IMR-90 (cell line): ENCODE results near the gene RHOBTB3. TPM values are rescaled to one million over a fixed set of nuclear protein-coding genes. Genes with fewer than 3 reads are reported as not detected.
A peak's percentile ranks its signal among the peaks of the same experiment; 100 is the strongest.

Experiments used
- ATAC-seq: fragments of 200-7000 bp; cut with Tn5 transposase; 2 replicates; pipeline ENCODE4 v1.9.1; 2020; ENCODE audit warnings: low read depth, mild to moderate bottlenecking, moderate library complexity
- BruUV-seq: library from RNA; stranded (reverse); fragments of 400-500 nt; replicated peaks from 2 replicates; lab custom pipeline; 2021; lab: Mats Ljungman, UMichigan
- CTCF ChIA-PET: fragments of 300-600 bp; formaldehyde crosslinking; extraction: SDS; loops from one replicate; lab custom pipeline; 2021; ENCODE audit warnings: antibody characterized with exemption; lab: Yijun Ruan, JAX
- POLR2A ChIA-PET: fragments of 300-600 bp; sonication (Branson Sonifier 250); formaldehyde crosslinking; loops from one replicate; lab custom pipeline; 2022; ENCODE audit warnings: antibody characterized with exemption; ENCODE audit not compliant: unreplicated experiment; lab: Charles Lee
- DNase-seq: peaks from one replicate; pipeline ENCODE4 v3.0.0; 2013
- H2AFZ ChIP-seq: replicated peaks from 2 replicates; pipeline ENCODE3; 2013; ENCODE audit warnings: low read length, mild to moderate bottlenecking; ENCODE audit not compliant: poor library complexity
- H2AK5ac ChIP-seq: 2 replicates; pipeline ENCODE4 v1.6.1; 2013; ENCODE audit warnings: low read depth, low read length, inconsistent platforms
- H2AK9ac ChIP-seq: replicated peaks from 2 replicates; pipeline ENCODE3; 2013; ENCODE audit warnings: mild to moderate bottlenecking, low read depth, low read length, moderate library complexity; ENCODE audit not compliant: poor library complexity
- H2BK120ac ChIP-seq: 2 replicates; pipeline ENCODE4 v1.6.1; 2013; ENCODE audit warnings: low read depth, low read length, inconsistent platforms
- H2BK15ac ChIP-seq: 3 replicates; pipeline ENCODE4 v1.6.1; 2013; ENCODE audit warnings: low read depth, low read length, inconsistent platforms
- H2BK20ac ChIP-seq: 2 replicates; pipeline ENCODE4 v1.6.1; 2013; ENCODE audit warnings: low read depth, mild to moderate bottlenecking, inconsistent platforms, low read length, moderate library complexity
- H2BK5ac ChIP-seq: 2 replicates; pipeline ENCODE4 v1.6.1; 2013; ENCODE audit warnings: mild to moderate bottlenecking, low read depth, low read length, inconsistent platforms; ENCODE audit not compliant: poor library complexity, severe bottlenecking
- H3K14ac ChIP-seq: replicated peaks from 2 replicates; pipeline ENCODE4 v1.6.1; 2013; ENCODE audit warnings: low read depth, low read length, inconsistent platforms
- H3K18ac ChIP-seq: 2 replicates; pipeline ENCODE4 v1.6.1; 2013; ENCODE audit warnings: low read depth, low read length, control low read depth
- H3K23ac ChIP-seq: 2 replicates; pipeline ENCODE4 v1.6.1; 2013; ENCODE audit warnings: low read depth, low read length, inconsistent platforms
- H3K27ac ChIP-seq: 2 replicates; pipeline ENCODE4 v1.5.1; 2013; ENCODE audit warnings: mild to moderate bottlenecking, control low read depth, low read length; ENCODE audit not compliant: insufficient read depth
- H3K27me3 ChIP-seq: 2 replicates; pipeline ENCODE4 v1.6.1; 2013; ENCODE audit warnings: low read length; ENCODE audit not compliant: control insufficient read depth, insufficient read depth
- H3K36me3 ChIP-seq: 2 replicates; pipeline ENCODE4 v1.6.1; 2013; ENCODE audit warnings: low read length, mixed read lengths; ENCODE audit not compliant: control insufficient read depth, insufficient read depth
- H3K4ac ChIP-seq: 2 replicates; pipeline ENCODE4 v1.6.1; 2013; ENCODE audit warnings: low read depth, low read length, inconsistent platforms
- H3K4me1 ChIP-seq: 2 replicates; pipeline ENCODE4 v1.6.1; 2013; ENCODE audit warnings: low read length, mixed read lengths; ENCODE audit not compliant: control insufficient read depth, insufficient read depth
- H3K4me2 ChIP-seq: 2 replicates; pipeline ENCODE4 v1.6.1; 2013; ENCODE audit warnings: low read depth, mild to moderate bottlenecking, control low read depth, low read length, moderate library complexity
- H3K4me3 ChIP-seq: 2 replicates; pipeline ENCODE4 v1.5.1; 2013; ENCODE audit warnings: low read depth, mild to moderate bottlenecking, control low read depth, low read length, moderate library complexity; ENCODE audit not compliant: insufficient read depth
- H3K56ac ChIP-seq: 2 replicates; pipeline ENCODE4 v1.6.1; 2013; ENCODE audit warnings: low read length, inconsistent platforms; ENCODE audit not compliant: insufficient read depth; ENCODE audit errors: extremely low read depth
- H3K79me1 ChIP-seq, 2 experiments: 2 replicates each; pipeline ENCODE4 v1.6.1; 2013; ENCODE audit warnings: low read length in 2 of 2, inconsistent platforms in 1 of 2, low read depth in 1 of 2
- H3K9ac ChIP-seq: 2 replicates; pipeline ENCODE4 v1.6.1; 2013; ENCODE audit warnings: low read depth, low read length, control low read depth
- H3K9me1 ChIP-seq: 2 replicates; pipeline ENCODE4 v1.6.1; 2013; ENCODE audit warnings: low read length, inconsistent platforms; ENCODE audit not compliant: insufficient read depth
- H3K9me3 ChIP-seq: 2 replicates; pipeline ENCODE4 v1.6.1; 2013; ENCODE audit warnings: low read length; ENCODE audit not compliant: control insufficient read depth, insufficient read depth
- H4K20me1 ChIP-seq: 2 replicates; pipeline ENCODE4 v1.6.1; 2013; ENCODE audit warnings: low read length, inconsistent platforms; ENCODE audit not compliant: insufficient read depth
- H4K5ac ChIP-seq: 2 replicates; pipeline ENCODE4 v1.6.1; 2013; ENCODE audit warnings: mild to moderate bottlenecking, low read depth, low read length, control low read depth
- H4K8ac ChIP-seq, 2 experiments: 2 replicates each; pipeline ENCODE4 v1.6.1; 2013; ENCODE audit warnings: low read depth in 2 of 2, low read length in 2 of 2, control low read depth in 1 of 2, inconsistent platforms in 1 of 2
- H4K91ac ChIP-seq: 2 replicates; pipeline ENCODE4 v1.6.1; 2013; ENCODE audit warnings: low read depth, low read length, inconsistent platforms; ENCODE audit not compliant: insufficient read depth
- BHLHE40 ChIP-seq: fragments of 150-350 bp; IDR thresholded peaks from 2 replicates; pipeline ENCODE4 v1.6.1; 2016; ENCODE audit warnings: mild to moderate bottlenecking, low read depth, low read length
- CEBPB ChIP-seq: IDR thresholded peaks from 2 replicates; pipeline ENCODE4 v1.6.1; 2012; ENCODE audit warnings: low read depth, low read length, improper control_type of control experiment
- CHD1 ChIP-seq: IDR thresholded peaks from 2 replicates; pipeline ENCODE4 v1.6.1; 2012; ENCODE audit warnings: low read depth, low read length, improper control_type of control experiment
- ELK1 ChIP-seq: fragments of 150-350 bp; IDR thresholded peaks from 2 replicates; pipeline ENCODE4 v1.6.1; 2016; ENCODE audit warnings: low read depth, mild to moderate bottlenecking, low read length, moderate library complexity, borderline replicate concordance
- FOS ChIP-seq: fragments of 150-350 bp; IDR thresholded peaks from 2 replicates; pipeline ENCODE4 v1.6.1; 2016; ENCODE audit warnings: low read depth, low read length
- MAFK ChIP-seq: IDR thresholded peaks from 2 replicates; pipeline ENCODE4 v1.6.1; 2012; ENCODE audit warnings: low read depth, low read length, improper control_type of control experiment
- MAZ ChIP-seq: IDR thresholded peaks from 2 replicates; pipeline ENCODE4 v1.6.1; 2012; ENCODE audit warnings: low read depth, mild to moderate bottlenecking, low read length, improper control_type of control experiment, moderate library complexity, borderline replicate concordance
- MXI1 ChIP-seq: IDR thresholded peaks from 2 replicates; pipeline ENCODE4 v1.6.1; 2012; ENCODE audit warnings: low read depth, mild to moderate bottlenecking, low read length, moderate library complexity, borderline replicate concordance
- NFE2L2 ChIP-seq: fragments of 150-350 bp; IDR thresholded peaks from 2 replicates; pipeline ENCODE4 v1.6.1; 2016; ENCODE audit warnings: low read depth, mild to moderate bottlenecking, low read length
- POLR2A ChIP-seq: IDR thresholded peaks from 2 replicates; pipeline ENCODE4 v1.6.1; 2012; ENCODE audit warnings: mild to moderate bottlenecking, low read depth, low read length
- RAD21 ChIP-seq: IDR thresholded peaks from 2 replicates; pipeline ENCODE4 v1.6.1; 2012; ENCODE audit warnings: low read length, improper control_type of control experiment
- RCOR1 ChIP-seq: IDR thresholded peaks from 2 replicates; pipeline ENCODE4 v1.6.1; 2012; ENCODE audit warnings: mild to moderate bottlenecking, low read length, improper control_type of control experiment; ENCODE audit not compliant: insufficient replicate concordance
- RFX5 ChIP-seq: IDR thresholded peaks from 2 replicates; pipeline ENCODE4 v1.8.0; 2012; ENCODE audit warnings: low read depth, mild to moderate bottlenecking, low read length, moderate library complexity
- SMC3 ChIP-seq: fragments of 150-350 bp; IDR thresholded peaks from 2 replicates; pipeline ENCODE4 v1.6.1; 2016; ENCODE audit warnings: low read depth, mild to moderate bottlenecking, antibody characterized with exemption, low read length, moderate library complexity
- USF2 ChIP-seq: fragments of 150-350 bp; IDR thresholded peaks from 2 replicates; pipeline ENCODE4 v1.6.1; 2017; ENCODE audit warnings: mild to moderate bottlenecking, antibody characterized with exemption, low read length, low read depth
- WGBS, 2 experiments: methylation state at CpG; one replicate each; pipeline versions ENCODE4 v1.1.5 to v1.1.7; 2013; ENCODE audit warnings: missing lambda C conversion rate in 2 of 2; ENCODE audit not compliant: insufficient read length in 1 of 2; ENCODE audit errors: extremely low coverage in 2 of 2; 5-methylcytosine and 5-hydroxymethylcytosine counted together
- dilution Hi-C: fragments of 300-500 bp; cut with HindIII; formaldehyde crosslinking; loops from one replicate; pipeline ENCODE4 v1.14.3; 2018; ENCODE audit warnings: low sequenced_read_pairs; ENCODE audit not compliant: unreplicated experiment
- in situ Hi-C: fragments of 300-500 bp; cut with MboI; formaldehyde crosslinking; loops from 3 replicates; pipeline ENCODE4 v1.14.3; 2019; ENCODE audit warnings: low sequenced_read_pairs, inconsistent platforms, mixed read lengths
- intact Hi-C: fragments of 100-400 bp; cut with micrococcal nuclease; formaldehyde crosslinking; loops from 2 replicates; pipeline ENCODE4 v1.10.0; 2022
- polyA plus RNA-seq, 3 experiments: library from polyadenylated mRNA; depleted of rRNA; stranded (reverse); fragments of >200 nt; gene quantifications; 2 replicates each; pipeline ENCODE4 v1.2.3, GENCODE V29; 2012; ENCODE audit warnings: low replicate concordance in 1 of 3
- total RNA-seq: library from RNA; depleted of rRNA; stranded (reverse); fragments of >200 nt; gene quantifications from 2 replicates; pipeline ENCODE4 v1.2.3, GENCODE V29; 2012

Gene RHOBTB3
- total and polyA plus RNA-seq, 2 of the 4 experiments (the other 2 are of a cell fraction) = 117 to 447 TPM

GRCh38 chr5:95823738-95824609 is 92.8 kb downstream of the RHOBTB3 start:
- Histone ChIP-seq H3K4me1 (peaks cover 16% of the 10 kb centered on the region), H3K4me2 (peak overlapping the region; percentile 75), H2AK5ac (peak overlapping the region; percentile 93), H2BK5ac (peak overlapping the region; percentile 98), H3K4me3 (peak overlapping the region; percentile 4; the same call in 1 of the 2 replicates), H3K18ac (peak overlapping the region; percentile 92), H3K56ac (peak overlapping the region; percentile 80), H2BK120ac (peak overlapping the region; percentile 97), H3K27me3 (no peaks in the 10 kb centered on the region), H2BK15ac (peak overlapping the region; percentile 97; the same call in 2 of the 3 replicates), H3K4ac (peak overlapping the region; percentile 98), H4K20me1 (peaks cover 17% of the 10 kb centered on the region; the same call in 1 of the 2 replicates), H3K14ac (peak overlapping the region; percentile 91), H4K5ac (peak overlapping the region; percentile 91), H2BK20ac (peak overlapping the region; percentile 97), H3K9me3 (no peaks in the 10 kb centered on the region), H4K8ac (peak overlapping the region; percentile 72 to 97), H3K9ac (peak overlapping the region; percentile 74), H3K79me1 (peaks cover 0 to 36% of the 10 kb centered on the region in 2 experiments; a peak in 2 of 4 replicates), H3K27ac (peak overlapping the region; percentile 96), H3K36me3 (no peaks in the 10 kb centered on the region), H3K23ac (peak overlapping the region; percentile 95), H4K91ac (peak overlapping the region; percentile 97), H2AFZ (peak overlapping the region; percentile 83), H2AK9ac (peak overlapping the region; percentile 94), H3K9me1 (peaks cover 11% of the 10 kb centered on the region)
- in situ Hi-C loops = loop anchor here (5.0 kb wide), 1 partner anchor 37 kb away; no protein-coding TSS in a partner anchor
- POLR2A ChIA-PET = interaction anchor here (1.2 to 2.0 kb wide), 5 partner anchors 10 to 93 kb away, joined by 3 to 15 read pairs (median 6); partner anchors contain the start of gene RHOBTB3
- dilution Hi-C loops = no loop called here
- peak; percentile 67 for ATAC-seq
- CTCF ChIA-PET = interaction anchor here (1.2 kb wide), 1 partner anchor 43 kb away, joined by 4 read pairs; no protein-coding TSS in a partner anchor
- peak; percentile 97 for DNase-seq
- intact Hi-C loops = loop anchor here (2.0 kb wide), 2 partner anchors 43 to 89 kb away; no protein-coding TSS in a partner anchor
- BruUV-seq = no TSS peak
- WGBS, 2 experiments = 8% methylated on average over 2 of the region's 12 CpGs; no CpG with 5 or more reads in 1 of the 2 experiments
- TF ChIP-seq CEBPB (peak; percentile 66), POLR2A (peak; percentile 67; the same call in 1 of the 2 replicates), SMC3 (no peak), USF2 (peak; percentile 90), CHD1 (no peak), MAZ (peak; percentile 67; the same call in 1 of the 2 replicates), FOS (peak; percentile 62; the same call in 1 of the 2 replicates), RAD21 (no peak), MXI1 (no peak), NFE2L2 (no peak), MAFK (no peak), RFX5 (no peak), BHLHE40 (0 out of 2 replicates have a peak, but pooled peaks have one; percentile 6), ELK1 (no peak), RCOR1 (no peak)
